GM12878 (cell line): ENCODE measurements around the gene OR11L1. TPM values are rescaled to one million over a fixed set of nuclear protein-coding genes. Genes with fewer than 3 reads are reported as not detected.

ENCODE experiments used
- ATAC-seq: fragments of 200-7000 bp; cut with Tn5 transposase; 3 replicates; pipeline ENCODE4 v1.9.1; 2020; ENCODE audit warnings: mild to moderate bottlenecking, moderate library complexity
- BruUV-seq: library from RNA; stranded (reverse); fragments of 400-500 nt; replicated peaks from 2 replicates; lab custom pipeline; 2021; lab: Mats Ljungman, UMichigan
- CTCF ChIA-PET: fragments of 300-600 bp; sonication (Branson Sonifier 250); formaldehyde crosslinking; extraction: SDS; loops from one replicate; lab custom pipeline; 2021; ENCODE audit warnings: inconsistent platforms; lab: Yijun Ruan, JAX
- POLR2A ChIA-PET: fragments of 350-600 bp; formaldehyde crosslinking; extraction: SDS; loops from one replicate; lab custom pipeline; 2021; ENCODE audit warnings: inconsistent platforms; lab: Charles Lee
- RAD21 ChIA-PET: fragments of 300-600 bp; sonication (Branson Sonifier 250); formaldehyde crosslinking; loops from one replicate; lab custom pipeline; 2023; ENCODE audit warnings: antibody characterized with exemption; ENCODE audit not compliant: unreplicated experiment; lab: Charles Lee
- SMC1A ChIA-PET: fragments of 300-600 bp; sonication (Branson Sonifier 250); formaldehyde crosslinking; loops from one replicate; lab custom pipeline; 2023; ENCODE audit not compliant: unreplicated experiment, uncharacterized antibody; lab: Charles Lee
- DNase-seq: peaks from one replicate; pipeline ENCODE4 v3.0.0-alpha.2; 2011; ENCODE audit warnings: low read depth, low spot score
- FAIRE-seq: peaks from 3 replicates; lab custom pipeline; 2011; peaks lifted over from hg19 to GRCh38; lab: Jason Lieb, UNC
- H2AFZ ChIP-seq: 2 replicates; pipeline ENCODE4 v1.6.0; 2011; ENCODE audit warnings: low read depth, low read length, control low read depth; ENCODE audit not compliant: control insufficient read depth
- H3K27ac ChIP-seq: 2 replicates; pipeline ENCODE4 v1.5.1; 2011; ENCODE audit warnings: control low read depth; ENCODE audit not compliant: control insufficient read depth, insufficient read depth
- H3K27me3 ChIP-seq, 2 experiments: replicated peaks in 1 of 2; 2 replicates each; pipeline versions ENCODE4 v1.6.0 to v1.6.1; 2011; ENCODE audit warnings: low read length in 1 of 2; ENCODE audit not compliant: control insufficient read depth in 2 of 2, insufficient read depth in 2 of 2
- H3K36me3 ChIP-seq, 2 experiments: 2 replicates each; pipeline ENCODE4 v1.5.1; 2011; ENCODE audit warnings: low read length in 1 of 2; ENCODE audit not compliant: control insufficient read depth in 2 of 2, insufficient read depth in 2 of 2
- H3K4me1 ChIP-seq: 2 replicates; pipeline ENCODE4 v1.6.1; 2011; ENCODE audit warnings: mild to moderate bottlenecking, low read length, moderate library complexity, mixed read lengths; ENCODE audit not compliant: control insufficient read depth, insufficient read depth
- H3K4me2 ChIP-seq: 2 replicates; pipeline ENCODE4 v1.6.0; 2011; ENCODE audit warnings: control low read depth; ENCODE audit not compliant: control insufficient read depth, insufficient read depth
- H3K4me3 ChIP-seq: fragments of 200-600 bp; sonication (generic); 2 replicates; pipeline ENCODE4 v1.5.1; 2016
- H3K79me2 ChIP-seq: 2 replicates; pipeline ENCODE4 v1.6.0; 2011; ENCODE audit warnings: low read length; ENCODE audit not compliant: control insufficient read depth, insufficient read depth
- H3K9ac ChIP-seq: 2 replicates; pipeline ENCODE4 v1.8.0; 2011; ENCODE audit warnings: low read length, control low read depth, mixed read lengths; ENCODE audit not compliant: control insufficient read depth, insufficient read depth
- H3K9me3 ChIP-seq: replicated peaks from 3 replicates; pipeline ENCODE4 v1.5.1; 2011; ENCODE audit warnings: mild to moderate bottlenecking, low read length; ENCODE audit not compliant: control insufficient read depth, insufficient read depth
- H4K20me1 ChIP-seq: 2 replicates; pipeline ENCODE4 v1.6.0; 2011; ENCODE audit not compliant: control insufficient read depth, insufficient read depth
- CBX3 ChIP-seq: fragments of 200-600 bp; sonication (generic); IDR thresholded peaks from 2 replicates; pipeline ENCODE4 v1.6.1; 2016; ENCODE audit warnings: low read depth, borderline replicate concordance
- CEBPZ ChIP-seq: fragments of 150-350 bp; IDR thresholded peaks from 2 replicates; pipeline ENCODE4 v1.6.1; 2016; ENCODE audit warnings: low read depth, low read length
- CHD4 ChIP-seq: fragments of 200-600 bp; sonication (generic); IDR thresholded peaks from 2 replicates; pipeline ENCODE4 v1.6.1; 2016; ENCODE audit warnings: mild to moderate bottlenecking
- IRF4 ChIP-seq: IDR thresholded peaks from 2 replicates; pipeline ENCODE4 v1.6.1; 2011; ENCODE audit warnings: low read depth, low read length
- IRF5 ChIP-seq: fragments of 450-650 bp; IDR thresholded peaks from 2 replicates; pipeline ENCODE4 v1.6.1; 2017; ENCODE audit warnings: borderline replicate concordance
- JUNB ChIP-seq: IDR thresholded peaks from 2 replicates; pipeline ENCODE4 v1.6.1; 2016; ENCODE audit warnings: antibody characterized with exemption, mild to moderate bottlenecking
- MXI1 ChIP-seq: fragments of 150-350 bp; IDR thresholded peaks from 2 replicates; pipeline ENCODE4 v1.6.1; 2011; ENCODE audit warnings: low read depth, mild to moderate bottlenecking, inconsistent platforms, low read length, improper control_type of control experiment
- MYC ChIP-seq: IDR thresholded peaks from 2 replicates; pipeline ENCODE4 v1.6.1; 2011; ENCODE audit warnings: mild to moderate bottlenecking, low read length, moderate library complexity, inconsistent platforms; ENCODE audit not compliant: insufficient read depth, insufficient replicate concordance, insufficient read length, severe bottlenecking
- NFYA ChIP-seq: IDR thresholded peaks from 2 replicates; pipeline ENCODE4 v1.6.1; 2011; ENCODE audit warnings: low read depth, mild to moderate bottlenecking, low read length, improper control_type of control experiment, borderline replicate concordance
- NRF1 ChIP-seq: conservative IDR thresholded peaks from 2 replicates; pipeline ENCODE4 v1.6.1; 2011; ENCODE audit warnings: mild to moderate bottlenecking, low read depth, low read length, improper control_type of control experiment
- SP1 ChIP-seq: IDR thresholded peaks from one replicate; pipeline ENCODE4 v1.6.1; 2011; ENCODE audit warnings: low read depth, low read length
- SRF ChIP-seq, 2 experiments: IDR thresholded peaks; 2 replicates each; pipeline ENCODE4 v1.6.1; 2011; ENCODE audit warnings: low read depth in 2 of 2, low read length in 2 of 2, mild to moderate bottlenecking in 1 of 2, moderate library complexity in 1 of 2
- ZNF274 ChIP-seq: IDR thresholded peaks from one replicate; pipeline ENCODE4 v1.8.0; 2011; ENCODE audit not compliant: insufficient read length, insufficient read depth
- WGBS: methylation state at CpG from one replicate; pipeline ENCODE4 v1.1.6; 2016; ENCODE audit warnings: low lambda C conversion rate; ENCODE audit not compliant: insufficient replicate concordance, insufficient coverage; ENCODE audit errors: missing lambda C conversion rate; 5-methylcytosine and 5-hydroxymethylcytosine counted together
- in situ Hi-C: fragments of 300-500 bp; cut with MboI; formaldehyde crosslinking; loops from 9 replicates; pipeline ENCODE4 v1.14.3; 2018; ENCODE audit warnings: mixed read lengths
- intact Hi-C: fragments of 100-400 bp; cut with micrococcal nuclease; formaldehyde crosslinking; loops from one replicate; pipeline ENCODE4 v1.14.2; 2022; ENCODE audit not compliant: unreplicated experiment
- polyA plus RNA-seq, 11 experiments: library from polyadenylated mRNA; depleted of rRNA in 4 of 11; unstranded in 6 of 11; stranded (reverse) in 5 of 11; fragments of >200 nt; fragmentation: Nextera tagmentation in 4 of 11; fragmentation: Illumina TruSeq in 1 of 11; extraction: Ambion mirVana in 4 of 11; extraction: Trizol in 1 of 11; gene quantifications; 1 replicate in 1 of 11; 2 replicates in 10 of 11; pipeline versions ENCODE4 v1.2.1 to v1.2.3, GENCODE V29; 2011 to 2016; ENCODE audit warnings: inconsistent platforms in 2 of 11, missing spikeins in 2 of 11, low read depth in 1 of 11
- total RNA-seq, 4 experiments: library from RNA; depleted of rRNA in 3 of 4; stranded (reverse); fragments of >200 nt in 3 of 4; fragmentation: Illumina TruSeq in 1 of 4; extraction: Trizol in 1 of 4; gene quantifications; 2 replicates each; pipeline versions ENCODE4 v1.2.1 to v1.2.3, GENCODE V29; 2013 to 2021
- TF ChIP-seq, protein P1 (sequence below): fragments of 450-650 bp; IDR thresholded peaks from 2 replicates; pipeline ENCODE4 v1.6.1; 2017; ENCODE audit warnings: mild to moderate bottlenecking, moderate library complexity

OR11L1 gene
- total and polyA plus RNA-seq, 10 of the 15 experiments (the other 5 are each of a cell fraction or from before 2014, with no cell fraction given), result not detected

DNA sequence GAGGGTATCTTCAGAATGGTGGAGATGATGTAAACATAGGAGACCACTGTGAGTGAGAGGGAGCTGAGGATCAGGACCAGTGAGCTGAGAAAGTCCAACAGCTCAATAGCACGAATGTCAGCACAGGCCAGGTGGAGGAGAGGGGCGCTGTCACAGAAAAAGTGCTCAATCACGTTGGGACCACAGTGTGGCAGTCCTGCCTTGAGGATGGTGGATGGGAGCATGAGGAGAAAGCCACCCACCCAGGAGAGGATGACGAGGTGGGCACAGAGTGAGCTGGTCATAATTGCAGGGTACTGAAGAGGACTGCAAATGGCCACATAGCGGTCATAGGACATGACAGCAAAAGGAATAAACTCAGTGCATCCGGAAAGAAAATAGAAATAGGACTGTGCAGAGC, 8.1 kb downstream of the OR11L1 start:
- no peak overlapping the region for H2AFZ ChIP-seq
- no peaks in the 10 kb centered on the region for H3K4me1 ChIP-seq
- 12% methylated on average over 6 of the region's 6 CpGs for WGBS
- H3K4me3 ChIP-seq, result no peak overlapping the region
- intact Hi-C loops, result no loop called here
- no peaks in the 10 kb centered on the region for H3K27me3 ChIP-seq
- no TSS peak for BruUV-seq
- H3K9ac ChIP-seq, result no peak overlapping the region
- RAD21 ChIA-PET, result no interaction called here
- H4K20me1 ChIP-seq, result no peaks in the 10 kb centered on the region
- H3K9me3 ChIP-seq, result no peaks in the 10 kb centered on the region
- DNase-seq (no peak), ATAC-seq (no peak), FAIRE-seq (no peak)
- POLR2A ChIA-PET, result no interaction called here
- H3K79me2 ChIP-seq, result no peaks in the 10 kb centered on the region
- in situ Hi-C loops, result no loop called here
- SMC1A ChIA-PET, result no interaction called here
- no peak for TF ChIP-seq MXI1
- TF ChIP-seq NRF1, result no peak
- TF ChIP-seq, protein P1, sequence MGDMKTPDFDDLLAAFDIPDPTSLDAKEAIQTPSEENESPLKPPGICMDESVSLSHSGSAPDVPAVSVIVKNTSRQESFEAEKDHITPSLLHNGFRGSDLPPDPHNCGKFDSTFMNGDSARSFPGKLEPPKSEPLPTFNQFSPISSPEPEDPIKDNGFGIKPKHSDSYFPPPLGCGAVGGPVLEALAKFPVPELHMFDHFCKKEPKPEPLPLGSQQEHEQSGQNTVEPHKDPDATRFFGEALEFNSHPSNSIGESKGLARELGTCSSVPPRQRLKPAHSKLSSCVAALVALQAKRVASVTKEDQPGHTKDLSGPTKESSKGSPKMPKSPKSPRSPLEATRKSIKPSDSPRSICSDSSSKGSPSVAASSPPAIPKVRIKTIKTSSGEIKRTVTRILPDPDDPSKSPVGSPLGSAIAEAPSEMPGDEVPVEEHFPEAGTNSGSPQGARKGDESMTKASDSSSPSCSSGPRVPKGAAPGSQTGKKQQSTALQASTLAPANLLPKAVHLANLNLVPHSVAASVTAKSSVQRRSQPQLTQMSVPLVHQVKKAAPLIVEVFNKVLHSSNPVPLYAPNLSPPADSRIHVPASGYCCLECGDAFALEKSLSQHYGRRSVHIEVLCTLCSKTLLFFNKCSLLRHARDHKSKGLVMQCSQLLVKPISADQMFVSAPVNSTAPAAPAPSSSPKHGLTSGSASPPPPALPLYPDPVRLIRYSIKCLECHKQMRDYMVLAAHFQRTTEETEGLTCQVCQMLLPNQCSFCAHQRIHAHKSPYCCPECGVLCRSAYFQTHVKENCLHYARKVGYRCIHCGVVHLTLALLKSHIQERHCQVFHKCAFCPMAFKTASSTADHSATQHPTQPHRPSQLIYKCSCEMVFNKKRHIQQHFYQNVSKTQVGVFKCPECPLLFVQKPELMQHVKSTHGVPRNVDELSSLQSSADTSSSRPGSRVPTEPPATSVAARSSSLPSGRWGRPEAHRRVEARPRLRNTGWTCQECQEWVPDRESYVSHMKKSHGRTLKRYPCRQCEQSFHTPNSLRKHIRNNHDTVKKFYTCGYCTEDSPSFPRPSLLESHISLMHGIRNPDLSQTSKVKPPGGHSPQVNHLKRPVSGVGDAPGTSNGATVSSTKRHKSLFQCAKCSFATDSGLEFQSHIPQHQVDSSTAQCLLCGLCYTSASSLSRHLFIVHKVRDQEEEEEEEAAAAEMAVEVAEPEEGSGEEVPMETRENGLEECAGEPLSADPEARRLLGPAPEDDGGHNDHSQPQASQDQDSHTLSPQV, result no peak
- TF ChIP-seq CHD4, result no peak
- no peak for TF ChIP-seq CBX3
- no peak for TF ChIP-seq MYC
- no peak for TF ChIP-seq SRF (IDR thresholded peaks at IDR 0.05; ENCODE audit: low read depth in 2 of 2, low read length in 2 of 2)
- no peak for TF ChIP-seq SP1
- no peak for TF ChIP-seq JUNB
- TF ChIP-seq IRF4, result no peak
- no peak for TF ChIP-seq ZNF274
- TF ChIP-seq IRF5, result no peak
- TF ChIP-seq NFYA, result no peak
- no peak for TF ChIP-seq CEBPZ
- CTCF ChIA-PET, result no interaction called here
- no peaks in the 10 kb centered on the region for H3K36me3 ChIP-seq
- H3K27ac ChIP-seq, result no peak overlapping the region
- H3K4me2 ChIP-seq, result no peak overlapping the region
